Fibroblast of lung (primary cell): ENCODE results near the gene ARHGAP10. TPM values are rescaled to one million over a fixed set of nuclear protein-coding genes. Genes with fewer than 3 reads are reported as not detected.
A peak's percentile ranks its signal among the peaks of the same experiment; 100 is the strongest.

Experiments
- DNase-seq, 2 donors: peaks; one replicate each; pipeline versions ENCODE4 v3.0.0 to v3.0.0-alpha.2; 2010; ENCODE audit warnings: low read depth in 2 of 2
- H2AFZ ChIP-seq: 2 replicates; pipeline ENCODE4 v1.5.1; 2012; ENCODE audit warnings: low read length, control low read depth, inconsistent platforms
- H3K27ac ChIP-seq: 2 replicates; pipeline ENCODE4 v1.5.1; 2011; ENCODE audit warnings: low read length, control low read depth; ENCODE audit not compliant: insufficient read depth
- H3K27me3 ChIP-seq: 2 replicates; pipeline ENCODE4 v1.5.1; 2011; ENCODE audit warnings: mild to moderate bottlenecking, low read length; ENCODE audit not compliant: control insufficient read depth, insufficient read depth
- H3K36me3 ChIP-seq: 2 replicates; pipeline ENCODE4 v1.5.1; 2011; ENCODE audit warnings: low read length; ENCODE audit not compliant: control insufficient read depth, insufficient read depth
- H3K4me1 ChIP-seq: 2 replicates; pipeline ENCODE4 v1.5.1; 2011; ENCODE audit warnings: low read length; ENCODE audit not compliant: control insufficient read depth, insufficient read depth; ENCODE audit errors: extremely low read depth
- H3K4me2 ChIP-seq: 2 replicates; pipeline ENCODE4 v1.5.1; 2011; ENCODE audit warnings: low read length, control low read depth; ENCODE audit not compliant: insufficient read depth; ENCODE audit errors: extremely low read depth
- H3K4me3 ChIP-seq, 4 experiments: fragments of 200-600 bp in 1 of 4; sonication (generic) in 1 of 4; replicated peaks in 1 of 4; 2 replicates each; pipeline ENCODE4 v1.5.1; 2011 to 2016; ENCODE audit warnings: low read length in 4 of 4, low read depth in 3 of 4, mild to moderate bottlenecking in 3 of 4, control low read depth in 2 of 4, inconsistent platforms in 1 of 4, mixed read lengths in 1 of 4; ENCODE audit not compliant: insufficient read depth in 1 of 4; ENCODE audit errors: control extremely low read depth in 1 of 4
- H3K79me2 ChIP-seq: 2 replicates; pipeline ENCODE4 v1.5.1; 2012; ENCODE audit warnings: mild to moderate bottlenecking, low read length, inconsistent platforms; ENCODE audit not compliant: control insufficient read depth, insufficient read depth
- H3K9ac ChIP-seq: 2 replicates; pipeline ENCODE4 v1.5.1; 2011; ENCODE audit warnings: mild to moderate bottlenecking, low read length, control low read depth; ENCODE audit not compliant: insufficient read depth
- H3K9me3 ChIP-seq: 2 replicates; pipeline ENCODE4 v1.5.1; 2012; ENCODE audit warnings: low read depth, low read length; ENCODE audit not compliant: control insufficient read depth, insufficient read depth
- H4K20me1 ChIP-seq: 2 replicates; pipeline ENCODE4 v1.5.1; 2011; ENCODE audit warnings: low read length; ENCODE audit not compliant: control insufficient read depth, insufficient read depth; ENCODE audit errors: extremely low read depth
- CTCF ChIP-seq, 2 donors: IDR thresholded peaks in 1 of 2; conservative IDR thresholded peaks in 1 of 2; 1 replicate in 1 of 2; 2 replicates in 1 of 2; pipeline ENCODE4 v1.5.1; 2011 to 2012; ENCODE audit warnings: low read length in 2 of 2, control low read depth in 1 of 2, inconsistent platforms in 1 of 2, low read depth in 1 of 2, mild to moderate bottlenecking in 1 of 2
- EZH2 ChIP-seq: IDR thresholded peaks from 2 replicates; pipeline ENCODE4 v1.5.1; 2012; ENCODE audit warnings: low read length, control low read depth, mild to moderate bottlenecking; ENCODE audit errors: missing control alignments
- polyA plus RNA-seq, 2 donors: library from polyadenylated mRNA; depleted of rRNA in 1 of 2; stranded (reverse) in 1 of 2; unstranded in 1 of 2; fragments of >200 nt; gene quantifications; 2 replicates each; pipeline ENCODE4 v1.2.1, GENCODE V29; 2011 to 2012; ENCODE audit warnings: missing spikeins in 1 of 2
- total RNA-seq: library from RNA; depleted of rRNA; stranded (reverse); fragments of >200 nt; gene quantifications from 2 replicates; pipeline ENCODE4 v1.2.1, GENCODE V29; 2014

Gene ARHGAP10
- total and polyA plus RNA-seq, 2 donors (not counting 1 experiment from before 2014, with no cell fraction given) = 21.6 to 35.8 TPM

DNA sequence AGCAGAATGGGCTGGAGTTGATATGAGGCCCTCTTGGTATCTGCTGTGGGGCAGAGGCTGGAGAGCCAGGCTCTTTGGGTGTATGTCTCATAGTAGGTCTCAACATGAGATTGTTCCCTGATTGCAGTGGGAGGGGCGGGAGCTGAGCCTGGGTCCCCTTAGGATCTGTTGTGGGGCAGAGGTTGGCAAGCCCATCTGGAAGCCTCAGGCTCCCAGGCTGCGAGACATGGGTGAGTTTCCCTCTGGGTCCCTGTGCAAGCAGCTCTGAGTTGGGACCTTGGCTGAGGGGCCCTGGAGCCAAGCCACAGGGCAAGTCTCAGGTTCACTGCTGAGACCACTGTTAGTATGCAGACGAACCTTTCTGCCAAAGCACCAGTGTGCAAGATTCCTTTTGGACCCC is 201.9 kb downstream of the ARHGAP10 start:
- no peak for TF ChIP-seq CTCF (conservative IDR thresholded peaks at IDR 0.05 in 1 of 2, IDR thresholded peaks at IDR 0.05 in 1 of 2; ENCODE audit: low read depth in 1 of 2, low read length in 2 of 2)
- TF ChIP-seq EZH2 = no peak
- H4K20me1 ChIP-seq = no peaks in the 10 kb centered on the region
- DNase-seq = no peak
- no peak overlapping the region for H3K4me3 ChIP-seq
- no peaks in the 10 kb centered on the region for H3K4me1 ChIP-seq
- H3K9ac ChIP-seq = no peak overlapping the region
- no peak overlapping the region for H3K4me2 ChIP-seq
- H3K27ac ChIP-seq = no peak overlapping the region
- H3K36me3 ChIP-seq = no peaks in the 10 kb centered on the region
- no peaks in the 10 kb centered on the region for H3K27me3 ChIP-seq
- no peaks in the 10 kb centered on the region for H3K79me2 ChIP-seq
- H3K9me3 ChIP-seq = no peaks in the 10 kb centered on the region
- H2AFZ ChIP-seq = no peak overlapping the region

GRCh38 chr4:147938496-147938895 is 206.6 kb downstream of the ARHGAP10 start:
- H3K4me3 ChIP-seq = no peak overlapping the region
- no peaks in the 10 kb centered on the region for H3K79me2 ChIP-seq
- H3K36me3 ChIP-seq = no peaks in the 10 kb centered on the region
- H3K9ac ChIP-seq = no peak overlapping the region
- H2AFZ ChIP-seq = no peak overlapping the region
- no peak overlapping the region for H3K4me2 ChIP-seq
- no peaks in the 10 kb centered on the region for H3K27me3 ChIP-seq
- DNase-seq = no peak
- H4K20me1 ChIP-seq = no peaks in the 10 kb centered on the region
- TF ChIP-seq CTCF (conservative IDR thresholded peaks at IDR 0.05 in 1 of 2, IDR thresholded peaks at IDR 0.05 in 1 of 2; ENCODE audit: low read depth in 1 of 2, low read length in 2 of 2) = no peak
- no peak for TF ChIP-seq EZH2
- H3K9me3 ChIP-seq = no peaks in the 10 kb centered on the region
- H3K4me1 ChIP-seq = peaks cover 3% of the 10 kb centered on the region
- H3K27ac ChIP-seq = no peak overlapping the region

- Histone ChIP-seq H3K27me3 (no peaks in the 10 kb centered on the region), H4K20me1 (no peaks in the 10 kb centered on the region), H3K9ac (no peak overlapping the region), H3K4me3 (no peak overlapping the region), H3K4me1 (peaks cover 3% of the 10 kb centered on the region), H2AFZ (no peak overlapping the region), H3K9me3 (no peaks in the 10 kb centered on the region), H3K79me2 (no peaks in the 10 kb centered on the region), H3K27ac (no peak overlapping the region), H3K4me2 (no peak overlapping the region), H3K36me3 (no peaks in the 10 kb centered on the region)
- TF ChIP-seq CTCF (conservative IDR thresholded peaks at IDR 0.05 in 1 of 2, IDR thresholded peaks at IDR 0.05 in 1 of 2; ENCODE audit: low read depth in 1 of 2, low read length in 2 of 2) = no peak
- TF ChIP-seq EZH2 = no peak
- DNase-seq = peak in 1 of 2 donors; percentile 22
Measured at GRCh38 chr4:147940171-147940570, 208.3 kb downstream of the ARHGAP10 start.
